GM19463 (cell line): ENCODE measurements around the gene ZNF483.
"Not testable (repeated sequence)": the region's sequence is repeated elsewhere in the genome, so short reads cannot be mapped to it uniquely, and the experiment has no call there.

ENCODE experiments used
- ATAC-seq: cut with Tn5 transposase; IDR thresholded peaks from one replicate; pipeline ENCODE4 v1.9.1; 2021; ENCODE audit warnings: mild to moderate bottlenecking, moderate library complexity; ENCODE audit not compliant: unreplicated experiment

Gene ZNF483

DNA sequence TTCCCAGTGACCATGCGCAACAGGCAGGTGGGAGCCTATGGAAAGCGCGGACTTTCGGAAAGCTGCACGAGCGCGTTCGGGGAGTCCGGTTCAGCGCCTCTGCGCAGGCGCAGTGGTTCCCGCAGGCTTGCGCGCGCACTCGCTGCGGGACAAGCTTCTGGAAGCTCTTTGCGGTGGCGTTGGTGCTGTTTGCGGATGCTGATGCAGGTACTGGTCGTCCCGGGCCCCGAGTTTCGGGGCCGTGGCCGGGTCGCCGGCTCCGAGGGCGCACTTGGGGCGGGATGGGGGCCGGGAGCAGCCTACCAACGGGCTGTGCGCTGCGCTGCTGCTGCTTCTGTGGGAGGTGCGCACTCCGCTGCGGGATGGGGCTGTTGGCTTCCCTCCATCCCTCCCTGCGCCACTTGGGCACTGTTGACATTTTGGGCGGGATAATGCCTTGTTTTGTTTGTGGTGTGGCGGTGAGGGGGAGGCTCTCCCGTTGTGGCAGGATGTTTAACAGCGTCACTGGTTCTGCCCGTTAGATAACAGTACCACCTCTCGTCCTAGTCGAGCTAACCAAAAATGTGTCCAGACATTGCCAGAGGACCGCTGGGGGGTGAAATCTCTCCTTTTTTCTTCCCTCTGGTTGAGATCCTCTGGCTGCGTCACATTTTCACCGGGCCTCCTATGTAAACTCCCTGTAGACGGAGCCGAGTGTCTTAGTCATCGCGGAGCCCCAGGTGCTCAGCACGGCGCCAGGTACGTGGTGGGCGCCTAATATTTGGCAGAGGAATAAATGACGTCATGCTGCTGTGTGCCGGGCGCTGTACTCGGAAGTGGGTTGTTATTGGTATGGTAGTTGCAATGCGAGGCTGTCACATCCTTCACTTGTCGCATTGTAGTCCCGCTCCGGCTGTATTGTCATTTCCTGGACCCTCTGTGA is at the start of gene ZNF483:
TSS of gene ZNF483 (plus strand) at position 124 of the 922 bp plus-strand sequence. CDS start 2,217 bp downstream, outside the sequence.
- ATAC-seq: no peak

DNA sequence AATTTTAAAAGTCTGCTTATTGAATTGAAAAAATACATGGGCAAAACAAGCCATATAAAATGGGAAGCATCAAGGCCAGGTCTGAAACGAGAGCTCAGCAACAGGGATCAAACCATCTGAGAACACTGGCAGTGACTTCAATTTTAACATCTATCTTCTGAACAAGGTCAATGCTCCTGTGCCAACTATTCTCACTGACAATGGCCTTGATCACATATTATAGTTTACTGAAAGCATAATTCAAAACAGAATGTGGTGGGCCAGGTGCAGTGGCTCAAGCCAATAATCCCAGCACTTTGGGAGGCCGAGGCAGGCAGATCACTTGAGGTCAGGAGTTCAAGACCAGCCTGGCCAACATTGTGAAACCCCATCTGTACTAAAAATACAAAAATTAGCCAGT is 49.8 kb upstream of the ZNF483 start:
- ATAC-seq: no peak

DNA sequence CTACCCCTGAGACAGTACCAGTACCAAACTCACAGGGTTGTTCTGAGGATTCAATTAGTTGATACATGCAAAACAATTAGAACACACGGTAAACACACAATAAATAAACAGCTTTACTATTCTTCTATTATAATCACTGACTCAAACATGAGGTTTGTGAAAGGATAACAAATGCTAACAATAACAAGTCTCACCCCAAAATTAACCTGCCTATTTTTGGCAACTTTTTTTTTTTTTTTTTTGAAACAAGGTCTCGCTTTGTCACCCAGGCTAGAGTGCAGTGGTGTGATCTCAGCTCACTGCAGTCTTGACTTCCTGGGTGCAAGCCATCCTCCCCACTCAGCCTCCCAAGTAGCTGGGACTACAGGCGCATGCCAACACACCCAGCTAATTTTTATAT is 47.3 kb upstream of the ZNF483 start:
- ATAC-seq: no peak

DNA sequence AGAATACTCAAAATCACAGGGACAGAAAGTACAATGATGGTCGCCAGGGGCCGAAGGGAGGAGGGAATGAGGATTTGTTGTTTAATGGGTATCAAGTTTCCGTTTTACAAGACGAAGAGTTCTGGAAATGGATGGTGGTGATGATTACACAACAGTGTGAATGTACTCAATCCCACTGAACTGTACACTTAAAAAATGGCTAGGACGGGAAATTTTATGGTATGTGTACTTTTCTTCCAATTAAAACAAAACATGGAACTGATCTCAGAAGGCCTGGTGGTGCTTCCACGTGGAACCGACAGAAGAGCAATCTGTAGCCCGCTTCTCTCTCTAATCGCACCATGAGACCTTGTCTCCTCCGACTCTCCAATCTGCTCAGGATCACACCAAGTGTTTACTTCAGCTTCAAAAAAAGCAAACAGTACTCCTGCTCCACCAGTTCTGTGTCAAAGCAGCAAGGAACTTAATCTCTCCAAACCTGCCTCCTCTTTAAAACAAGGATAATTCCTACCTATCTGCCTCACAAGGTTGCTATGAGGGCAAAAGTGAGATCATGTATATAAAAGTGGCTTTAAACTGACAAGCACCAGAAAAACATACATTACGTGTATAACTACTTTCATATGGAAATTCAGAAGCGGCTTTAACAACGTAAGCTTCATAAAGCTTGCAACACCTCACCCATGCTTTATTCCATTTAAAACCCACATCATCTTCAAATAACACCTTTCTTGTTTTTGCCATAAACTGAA is 42.9 kb upstream of the ZNF483 start:
- ATAC-seq: no peak

DNA sequence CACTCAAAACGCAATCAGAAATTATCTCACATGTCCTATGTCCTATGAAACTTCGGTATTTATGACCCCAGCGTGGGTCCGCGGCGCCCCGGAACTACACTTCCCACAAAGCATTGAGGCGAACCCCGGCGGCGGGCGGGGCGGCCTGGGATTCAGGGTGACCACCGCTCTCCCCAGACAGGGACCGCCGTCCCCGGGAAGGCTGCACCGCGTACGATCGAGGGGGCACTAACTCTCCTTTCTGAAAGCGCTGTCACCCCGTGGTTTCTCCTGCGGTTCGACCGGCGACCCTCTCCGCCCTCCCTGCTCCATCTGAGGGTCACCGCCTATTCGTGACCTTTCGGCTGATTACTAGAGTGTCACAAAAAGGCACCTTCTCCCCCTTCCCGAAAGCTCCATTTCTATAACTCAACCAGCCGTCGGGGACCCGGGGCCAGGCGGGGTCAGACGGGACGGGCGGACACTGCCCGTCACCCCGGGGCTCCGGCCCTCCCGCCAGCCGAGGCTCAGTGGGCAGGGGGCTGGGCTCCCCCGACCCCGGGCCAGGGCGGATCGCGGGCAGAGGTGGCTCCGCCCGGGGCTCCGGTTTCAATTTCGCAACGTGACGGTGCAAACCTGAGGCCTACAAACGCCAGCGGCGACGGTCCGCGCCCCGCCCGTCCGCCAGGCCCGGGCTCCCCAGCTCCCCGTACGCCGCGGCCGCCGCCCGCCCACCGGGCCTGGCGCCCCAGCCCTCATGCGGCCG is 42.1 kb upstream of the ZNF483 start:
- ATAC-seq: peak; percentile 52

DNA sequence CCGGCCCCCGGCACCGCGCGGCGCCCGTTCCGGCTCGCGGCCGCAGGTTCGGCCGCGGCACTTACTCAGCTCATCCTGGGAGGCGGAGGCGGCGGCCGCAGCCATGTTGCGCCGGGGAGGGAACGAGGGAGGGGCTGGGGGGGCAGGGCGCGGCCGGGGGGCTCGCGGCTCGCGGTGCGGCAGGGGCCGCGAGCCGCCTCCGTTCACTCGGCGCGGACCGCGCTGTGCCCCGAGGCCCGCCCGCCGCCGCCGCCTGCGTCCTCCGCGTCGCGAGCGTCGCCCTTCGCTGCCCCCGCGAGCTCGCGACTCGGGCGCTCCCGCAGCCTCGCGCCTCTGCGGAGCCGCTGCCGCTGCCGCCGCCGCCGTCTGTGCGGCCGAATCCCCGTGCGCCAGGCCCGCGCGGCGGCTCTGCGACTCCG is 41.5 kb upstream of the ZNF483 start:
- ATAC-seq: peak; percentile 39

GRCh38 chr9:111483858-111484571 is 41.0 kb upstream of the ZNF483 start, which contains the start of gene ECPAS:
ECPAS (minus strand) TSS chr9:111484383; CDS start chr9:111472918, 11,465 bp downstream.
- ATAC-seq: peak; percentile 59

DNA sequence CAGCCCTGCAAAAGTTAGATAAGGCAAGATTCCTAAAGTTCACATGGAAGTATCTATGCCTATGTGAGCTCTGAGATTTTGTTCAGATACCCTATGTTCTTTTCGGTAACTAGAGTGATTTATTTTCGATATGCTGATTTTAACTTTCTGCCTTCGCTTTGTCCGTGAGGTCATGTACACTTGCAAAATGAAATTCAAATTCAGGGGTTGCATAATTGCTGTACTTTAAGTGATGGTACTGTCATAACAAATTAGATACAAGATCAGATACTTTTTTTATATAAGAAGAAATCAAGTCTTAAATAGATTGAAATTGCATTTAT is 40.4 kb upstream of the ZNF483 start:
- no peak for ATAC-seq

DNA sequence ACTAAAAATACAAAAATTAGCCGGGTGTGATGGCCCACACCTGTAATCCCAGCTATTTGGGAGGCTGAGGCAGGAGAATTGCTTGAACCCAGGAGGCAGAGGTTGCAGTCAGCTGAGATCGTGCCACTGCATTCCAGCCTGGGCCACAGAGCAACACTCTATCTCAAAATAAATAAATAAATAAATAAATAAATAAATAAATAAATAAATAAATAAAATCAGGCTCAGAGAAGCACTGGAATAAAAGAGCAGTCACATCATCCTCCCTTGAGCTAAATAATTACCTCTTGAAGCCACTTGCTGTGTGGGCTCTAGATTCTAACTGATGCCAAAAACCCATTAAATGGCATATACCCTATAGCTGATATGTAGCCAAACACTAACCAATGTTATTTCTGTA is 27.8 kb upstream of the ZNF483 start:
- not testable (repeated sequence) for ATAC-seq

- no peak for ATAC-seq
Observed at GRCh38 chr9:111501005-111501562, 23.9 kb upstream of the ZNF483 start.

DNA sequence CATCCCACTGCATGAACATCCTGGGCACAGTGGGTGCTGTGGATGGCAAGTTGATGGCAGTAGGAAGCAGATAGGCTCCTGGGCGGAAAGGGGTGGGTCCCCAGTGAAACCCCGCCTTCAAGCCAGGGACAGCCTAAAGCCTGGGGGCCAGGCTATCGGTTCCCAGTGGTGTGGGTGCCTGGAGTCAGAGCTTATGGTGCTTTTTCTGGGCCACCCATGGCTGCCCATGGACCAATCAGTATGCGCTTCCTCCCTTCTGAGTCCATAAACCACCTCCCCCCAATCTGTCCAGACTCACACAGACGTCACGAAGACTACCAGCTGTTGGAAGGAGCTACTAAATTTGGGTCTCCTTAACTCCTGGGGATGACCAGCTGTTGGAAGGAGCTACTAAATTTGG is 23.3 kb upstream of the ZNF483 start:
- ATAC-seq: no peak

DNA sequence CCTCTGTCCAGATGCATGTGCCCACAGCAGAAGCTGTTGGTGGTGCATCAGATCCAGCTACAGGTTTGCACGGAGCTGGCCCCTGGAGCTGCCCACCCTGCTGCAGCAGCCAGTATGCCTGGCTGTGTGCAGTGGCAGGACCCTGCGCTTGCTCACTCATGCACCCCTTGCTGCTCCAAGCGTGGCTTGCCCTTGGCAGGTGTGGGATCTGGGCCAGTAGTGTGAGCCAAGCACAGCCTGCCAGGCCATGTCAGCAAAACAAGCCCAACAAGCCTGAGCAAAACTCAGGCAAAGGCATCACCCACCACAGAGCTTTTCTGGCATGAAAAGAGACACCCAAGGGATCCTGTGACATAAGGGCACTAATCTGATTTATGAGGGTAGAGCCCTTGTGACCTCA is 22.5 kb upstream of the ZNF483 start:
- ATAC-seq: no peak

DNA sequence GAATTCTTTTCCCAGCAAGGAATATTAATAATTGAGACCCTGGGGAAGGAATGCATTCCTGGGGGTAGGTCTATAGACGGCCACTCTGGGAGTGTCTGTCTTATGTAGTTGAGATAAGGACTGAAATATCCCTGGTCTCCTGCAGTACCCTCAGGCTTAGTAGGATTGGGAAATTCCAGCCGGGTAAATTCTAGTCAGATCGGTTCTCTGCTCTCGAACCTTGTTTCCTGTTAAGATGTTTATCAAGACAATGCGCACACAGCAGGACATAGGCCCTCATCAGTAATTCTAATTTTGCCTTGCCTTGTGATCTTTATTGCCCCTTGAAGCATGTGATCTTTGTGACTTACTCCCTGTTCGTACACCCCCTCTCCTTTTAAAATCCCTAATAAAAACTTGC is 13.4 kb upstream of the ZNF483 start:
- ATAC-seq: not testable (repeated sequence)

GRCh38 chr9:111514967-111515366 is 10.0 kb upstream of the ZNF483 start:
- no peak for ATAC-seq

DNA sequence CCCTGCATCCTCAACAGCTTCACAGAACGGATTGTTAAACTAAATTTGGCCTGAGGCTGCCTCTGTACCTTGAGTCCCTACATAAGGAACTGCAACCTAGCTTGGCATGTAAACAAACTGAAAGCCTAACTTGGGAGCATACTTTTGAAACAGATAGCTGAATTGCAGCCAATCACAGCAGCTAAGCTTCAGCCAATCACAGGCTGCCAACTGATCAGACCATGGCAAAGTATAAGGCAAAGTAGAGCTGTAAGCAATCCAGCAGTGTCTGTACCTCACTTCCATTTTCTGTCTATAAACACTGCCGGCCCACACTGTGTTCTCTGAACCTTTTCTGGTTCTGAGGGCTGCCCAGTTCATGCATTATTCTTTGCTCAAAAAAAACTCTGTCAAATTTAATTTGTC is 8.9 kb upstream of the ZNF483 start:
- ATAC-seq: no peak

DNA sequence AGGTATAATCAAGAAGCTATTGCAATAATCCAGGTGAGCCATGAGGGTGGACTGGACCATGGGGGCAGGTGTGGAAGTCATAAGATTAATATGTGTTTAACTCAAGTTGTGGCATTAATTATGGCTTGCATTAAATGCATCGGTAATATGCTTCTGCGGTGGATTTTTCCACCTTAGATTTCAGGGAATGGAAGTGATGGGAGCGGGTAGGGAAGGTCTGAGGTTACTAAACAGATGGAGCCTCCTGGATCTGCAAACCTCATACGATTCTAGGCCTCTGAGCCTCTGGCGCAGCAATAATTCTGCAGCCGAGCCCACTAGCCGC is 286 bp upstream of the ZNF483 start:
- ATAC-seq: no peak

DNA sequence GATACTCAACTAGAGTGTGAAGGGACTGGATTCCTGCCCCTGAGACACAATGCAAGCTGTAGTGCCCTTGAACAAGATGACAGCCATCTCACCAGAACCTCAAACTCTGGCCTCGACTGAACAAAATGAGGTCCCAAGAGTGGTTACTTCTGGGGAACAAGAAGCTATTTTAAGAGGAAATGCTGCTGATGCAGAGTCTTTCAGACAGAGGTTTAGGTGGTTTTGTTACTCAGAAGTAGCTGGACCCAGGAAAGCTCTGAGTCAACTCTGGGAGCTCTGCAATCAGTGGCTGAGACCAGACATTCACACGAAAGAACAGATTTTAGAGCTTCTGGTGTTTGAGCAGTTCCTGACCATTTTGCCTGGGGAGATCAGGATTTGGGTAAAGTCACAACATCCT is 2.4 kb downstream of the ZNF483 start:
- no peak for ATAC-seq

- no peak for ATAC-seq
Observed at GRCh38 chr9:111529787-111530186, 4.8 kb downstream of the ZNF483 start.

GRCh38 chr9:111531716-111532115 is 6.7 kb downstream of the ZNF483 start:
- no peak for ATAC-seq

DNA sequence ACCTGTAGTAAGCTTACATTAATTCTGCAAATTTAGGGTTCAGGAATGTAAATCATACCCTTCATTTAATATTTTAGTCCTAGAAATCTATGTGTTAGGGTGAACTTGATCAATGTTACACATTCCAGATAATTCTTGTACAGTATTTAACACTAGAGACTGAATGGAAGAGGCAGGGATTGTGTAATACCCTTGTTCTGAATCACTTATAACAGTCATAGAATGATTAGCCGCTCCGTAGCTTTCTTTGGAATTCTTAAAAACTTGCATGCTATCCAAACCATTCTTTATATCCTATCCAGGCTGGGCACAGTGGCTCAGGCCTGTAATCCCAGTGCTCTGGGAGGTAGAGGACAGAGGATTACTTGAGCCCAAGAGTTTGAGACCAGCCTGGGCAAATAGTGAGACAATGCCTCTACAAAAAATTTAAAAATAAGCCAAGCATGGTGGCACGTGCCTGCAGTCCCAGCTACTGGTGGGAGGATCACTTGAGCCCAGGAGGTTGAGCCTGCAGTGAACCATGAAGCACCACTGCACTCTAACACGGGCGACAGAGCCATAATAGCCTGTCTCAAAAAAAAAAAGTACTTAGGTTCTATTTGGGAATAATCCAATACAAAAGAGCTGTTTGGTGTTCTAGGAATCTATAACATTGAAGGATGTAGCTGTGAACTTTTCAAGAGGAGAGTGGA is 8.3 kb downstream of the ZNF483 start:
- ATAC-seq: no peak
